DOHH2 (cell line): Measurements from ENCODE around the gene MED12L.

Source experiments
- EZH2phosphoT487 ChIP-seq: fragments of 200-600 bp; sonication (generic); IDR thresholded peaks from 2 replicates; pipeline ENCODE4 v1.6.1; 2017; ENCODE audit warnings: borderline replicate concordance, mild to moderate bottlenecking, antibody characterized with exemption, low read length, moderate library complexity, mixed read lengths
- TF ChIP-seq, protein P1 (sequence below): fragments of 200-600 bp; sonication (generic); IDR thresholded peaks from one replicate; pipeline ENCODE4 v1.5.1; 2014; ENCODE audit warnings: antibody characterized with exemption, mild to moderate bottlenecking, low read depth, low read length; ENCODE audit not compliant: poor library complexity, severe bottlenecking

DNA sequence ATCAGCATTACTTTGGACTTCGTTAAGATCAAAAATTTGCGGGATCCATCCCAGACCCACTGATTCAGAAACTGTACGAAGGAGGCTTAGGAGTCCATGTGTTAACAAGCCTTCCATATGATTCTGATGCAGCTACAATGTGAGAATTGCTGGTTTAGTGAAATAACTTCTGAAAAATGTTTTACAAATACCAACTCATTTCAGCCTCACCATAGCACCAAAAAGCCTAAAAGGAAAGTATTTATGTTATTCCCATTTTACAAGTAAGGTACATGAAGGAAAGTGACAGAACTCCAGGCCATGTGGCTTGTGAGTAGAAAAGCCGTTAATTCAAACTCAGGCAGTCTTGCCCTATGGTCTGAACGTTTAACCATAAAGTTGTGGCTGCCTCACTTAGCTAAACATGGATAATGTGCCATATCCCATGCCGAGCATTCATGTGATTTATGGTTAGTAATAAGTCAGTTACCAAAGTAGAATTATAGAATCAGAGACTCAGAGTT is 376.9 kb downstream of the MED12L start:
- TF ChIP-seq, protein P1, sequence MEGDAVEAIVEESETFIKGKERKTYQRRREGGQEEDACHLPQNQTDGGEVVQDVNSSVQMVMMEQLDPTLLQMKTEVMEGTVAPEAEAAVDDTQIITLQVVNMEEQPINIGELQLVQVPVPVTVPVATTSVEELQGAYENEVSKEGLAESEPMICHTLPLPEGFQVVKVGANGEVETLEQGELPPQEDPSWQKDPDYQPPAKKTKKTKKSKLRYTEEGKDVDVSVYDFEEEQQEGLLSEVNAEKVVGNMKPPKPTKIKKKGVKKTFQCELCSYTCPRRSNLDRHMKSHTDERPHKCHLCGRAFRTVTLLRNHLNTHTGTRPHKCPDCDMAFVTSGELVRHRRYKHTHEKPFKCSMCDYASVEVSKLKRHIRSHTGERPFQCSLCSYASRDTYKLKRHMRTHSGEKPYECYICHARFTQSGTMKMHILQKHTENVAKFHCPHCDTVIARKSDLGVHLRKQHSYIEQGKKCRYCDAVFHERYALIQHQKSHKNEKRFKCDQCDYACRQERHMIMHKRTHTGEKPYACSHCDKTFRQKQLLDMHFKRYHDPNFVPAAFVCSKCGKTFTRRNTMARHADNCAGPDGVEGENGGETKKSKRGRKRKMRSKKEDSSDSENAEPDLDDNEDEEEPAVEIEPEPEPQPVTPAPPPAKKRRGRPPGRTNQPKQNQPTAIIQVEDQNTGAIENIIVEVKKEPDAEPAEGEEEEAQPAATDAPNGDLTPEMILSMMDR = no peak
- TF ChIP-seq EZH2phosphoT487 = no peak
